ENCODE results near the gene ZBTB33.
A peak's percentile ranks its signal among the peaks of the same experiment; 100 is the strongest.

The ZBTB33 gene

DNA sequence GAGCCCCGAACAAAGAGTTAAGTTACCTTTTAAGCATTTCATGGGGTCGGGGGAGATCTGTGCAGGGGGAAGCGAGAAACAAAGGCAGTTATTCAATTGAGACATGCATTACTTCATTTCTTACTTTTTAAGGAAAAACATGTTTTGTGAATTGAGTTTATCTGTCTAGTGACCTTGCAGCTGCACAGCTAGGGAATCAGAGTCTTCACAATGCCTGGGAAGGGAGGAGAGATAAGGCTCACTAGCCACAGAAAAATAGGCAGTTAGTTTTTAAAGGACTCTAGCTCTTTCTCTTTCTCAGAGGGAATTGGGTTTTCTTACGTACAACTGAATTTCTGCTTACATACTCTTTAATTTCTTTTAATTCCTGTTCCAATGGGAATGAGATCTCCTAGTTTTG, 26.2 kb upstream of the ZBTB33 start:
- TF ChIP-seq, protein P1, sequence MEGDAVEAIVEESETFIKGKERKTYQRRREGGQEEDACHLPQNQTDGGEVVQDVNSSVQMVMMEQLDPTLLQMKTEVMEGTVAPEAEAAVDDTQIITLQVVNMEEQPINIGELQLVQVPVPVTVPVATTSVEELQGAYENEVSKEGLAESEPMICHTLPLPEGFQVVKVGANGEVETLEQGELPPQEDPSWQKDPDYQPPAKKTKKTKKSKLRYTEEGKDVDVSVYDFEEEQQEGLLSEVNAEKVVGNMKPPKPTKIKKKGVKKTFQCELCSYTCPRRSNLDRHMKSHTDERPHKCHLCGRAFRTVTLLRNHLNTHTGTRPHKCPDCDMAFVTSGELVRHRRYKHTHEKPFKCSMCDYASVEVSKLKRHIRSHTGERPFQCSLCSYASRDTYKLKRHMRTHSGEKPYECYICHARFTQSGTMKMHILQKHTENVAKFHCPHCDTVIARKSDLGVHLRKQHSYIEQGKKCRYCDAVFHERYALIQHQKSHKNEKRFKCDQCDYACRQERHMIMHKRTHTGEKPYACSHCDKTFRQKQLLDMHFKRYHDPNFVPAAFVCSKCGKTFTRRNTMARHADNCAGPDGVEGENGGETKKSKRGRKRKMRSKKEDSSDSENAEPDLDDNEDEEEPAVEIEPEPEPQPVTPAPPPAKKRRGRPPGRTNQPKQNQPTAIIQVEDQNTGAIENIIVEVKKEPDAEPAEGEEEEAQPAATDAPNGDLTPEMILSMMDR (conservative IDR thresholded peaks at IDR 0.05), result no peak
- TF ChIP-seq ZFX (IDR thresholded peaks at IDR 0.05), result no peak
- no peak overlapping the region for H3K27ac ChIP-seq

DNA sequence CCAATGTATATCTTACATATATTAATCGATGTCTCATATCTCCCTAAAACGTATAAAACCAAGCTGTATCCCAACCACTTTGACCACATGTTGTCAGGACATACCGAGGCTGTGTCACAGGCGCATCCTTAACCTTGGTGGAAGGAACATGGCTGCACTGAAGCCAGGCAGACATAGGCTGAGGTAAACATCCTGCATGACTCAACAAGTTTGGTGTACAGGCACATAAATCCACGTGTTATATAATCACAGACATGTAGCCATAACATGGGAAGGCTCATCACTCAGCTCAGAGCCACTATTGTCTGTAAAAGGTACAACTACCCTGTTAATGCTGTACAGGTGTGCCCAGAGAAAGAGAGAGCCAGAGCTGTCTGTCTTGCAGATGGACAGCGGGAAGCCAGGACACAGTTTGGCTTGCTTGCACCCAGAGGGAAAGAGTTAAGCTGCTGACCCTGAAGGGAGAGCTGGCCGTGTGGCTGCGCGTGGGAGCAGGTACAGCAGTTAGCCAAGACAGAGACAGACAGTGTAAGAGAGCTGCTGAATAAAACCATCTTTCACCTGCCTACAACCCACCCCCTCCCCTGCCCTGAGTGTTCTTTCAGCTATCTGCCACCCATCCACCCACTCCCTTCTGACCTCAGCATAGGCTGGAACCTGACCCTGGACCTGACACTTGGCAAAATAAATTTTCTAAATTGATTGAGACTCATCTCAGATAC, 22.3 kb upstream of the ZBTB33 start:
- no peak for TF ChIP-seq ZFX (IDR thresholded peaks at IDR 0.05)
- TF ChIP-seq, protein P1 (conservative IDR thresholded peaks at IDR 0.05), result no peak
- no peak overlapping the region for H3K27ac ChIP-seq

DNA sequence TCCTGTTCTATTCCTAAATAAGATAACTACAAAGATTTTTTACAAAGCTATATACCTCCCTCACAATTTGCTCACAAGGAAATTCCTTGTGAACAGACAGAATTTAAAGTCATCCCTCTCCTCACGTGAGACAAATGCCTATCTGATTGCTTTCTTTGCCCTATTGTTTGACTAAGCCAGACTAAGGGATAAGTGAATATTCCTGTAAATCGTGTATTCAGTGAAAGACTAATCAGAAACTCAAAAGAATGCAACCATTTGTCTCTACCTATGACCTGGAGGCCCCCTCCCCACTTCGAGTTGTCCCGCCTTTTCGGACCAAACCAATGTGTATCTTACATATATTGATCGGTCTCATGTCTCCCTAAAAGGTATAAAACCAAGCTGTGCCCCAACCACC, 15.3 kb upstream of the ZBTB33 start:
- no peak overlapping the region for H3K27ac ChIP-seq
- TF ChIP-seq, protein P1 (conservative IDR thresholded peaks at IDR 0.05), result no peak
- TF ChIP-seq ZFX (IDR thresholded peaks at IDR 0.05), result no peak

DNA sequence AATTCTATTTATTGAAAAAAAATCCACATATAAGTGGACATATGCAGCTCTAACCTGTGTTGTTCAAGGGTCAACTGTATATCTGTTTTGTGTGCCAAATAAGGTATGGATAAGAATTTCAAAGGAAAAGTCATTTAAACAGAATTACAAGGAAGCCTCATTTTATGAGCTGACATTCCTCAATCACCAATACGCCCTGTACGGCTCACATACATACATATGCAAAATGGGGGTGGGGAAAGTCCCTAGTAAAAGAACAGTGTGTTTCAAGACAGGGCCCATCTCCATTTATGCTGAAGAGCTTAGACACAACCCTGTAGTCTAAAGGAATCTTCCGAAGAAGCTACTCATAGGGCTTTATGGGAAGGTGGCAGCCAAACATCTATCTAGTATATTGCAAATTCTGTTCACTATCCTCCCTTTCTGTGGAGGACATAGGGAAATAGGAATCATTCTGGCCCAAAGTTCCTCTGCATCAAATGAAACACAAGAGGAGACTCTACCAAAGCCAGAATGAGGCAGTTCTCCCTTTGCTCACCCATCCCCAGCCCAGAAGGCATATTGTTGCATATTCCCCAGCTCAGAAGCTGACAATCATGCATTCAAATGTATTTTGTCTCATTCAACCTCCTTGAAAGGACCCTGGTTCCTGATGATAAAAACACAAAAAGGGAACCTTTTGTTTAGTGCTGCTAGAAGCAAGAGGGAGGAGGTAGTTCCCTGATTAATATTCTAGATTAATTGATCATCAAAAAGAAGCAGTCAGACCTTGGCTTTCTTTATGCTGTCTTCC, 13.7 kb upstream of the ZBTB33 start:
- no peak overlapping the region for H3K27ac ChIP-seq
- TF ChIP-seq, protein P1 (conservative IDR thresholded peaks at IDR 0.05), result no peak
- no peak for TF ChIP-seq ZFX (IDR thresholded peaks at IDR 0.05)

DNA sequence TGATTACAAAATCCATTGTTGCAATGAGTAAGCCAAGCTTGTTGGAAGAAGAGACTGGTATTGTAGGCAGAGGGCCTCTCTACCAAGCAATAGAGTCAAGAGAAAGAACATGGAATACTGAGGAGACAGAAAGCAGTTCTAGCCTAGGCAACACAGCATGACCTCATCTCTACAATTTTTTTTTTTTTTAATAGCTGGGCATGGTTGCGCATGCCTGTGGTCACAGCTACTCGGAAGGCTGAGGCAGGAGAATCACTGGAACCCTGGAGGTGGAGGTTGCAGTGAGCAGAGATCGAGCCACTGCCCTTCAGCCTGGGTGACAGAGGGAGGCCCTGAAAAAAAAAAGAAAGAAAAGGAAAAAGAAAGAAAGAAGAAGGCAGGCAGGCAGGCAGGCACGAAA, 11.7 kb upstream of the ZBTB33 start:
- TF ChIP-seq ZFX (IDR thresholded peaks at IDR 0.05), result no peak
- TF ChIP-seq, protein P1 (conservative IDR thresholded peaks at IDR 0.05), result no peak
- H3K27ac ChIP-seq, result no peak overlapping the region

DNA sequence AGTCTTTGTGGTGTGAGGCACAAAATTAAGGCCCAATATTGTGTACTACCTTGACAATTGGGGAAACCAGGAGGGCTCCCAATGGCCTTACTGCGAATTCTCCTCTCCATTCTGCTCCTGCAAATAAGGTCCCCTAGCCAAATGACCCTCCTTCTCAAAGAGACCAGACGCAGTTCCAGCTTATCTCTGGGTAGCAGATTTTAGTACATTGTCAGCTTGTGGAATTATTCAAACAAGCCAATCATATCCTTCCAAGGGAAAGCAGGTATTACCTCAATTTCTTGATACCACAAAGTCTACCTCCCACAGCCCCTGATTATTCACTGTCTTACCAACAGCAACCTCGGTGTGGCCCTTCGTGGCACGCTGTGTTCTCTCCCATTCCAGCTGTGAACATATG, 7.8 kb upstream of the ZBTB33 start:
- TF ChIP-seq, protein P1 (conservative IDR thresholded peaks at IDR 0.05), result no peak
- TF ChIP-seq ZFX (IDR thresholded peaks at IDR 0.05), result no peak
- no peak overlapping the region for H3K27ac ChIP-seq

DNA sequence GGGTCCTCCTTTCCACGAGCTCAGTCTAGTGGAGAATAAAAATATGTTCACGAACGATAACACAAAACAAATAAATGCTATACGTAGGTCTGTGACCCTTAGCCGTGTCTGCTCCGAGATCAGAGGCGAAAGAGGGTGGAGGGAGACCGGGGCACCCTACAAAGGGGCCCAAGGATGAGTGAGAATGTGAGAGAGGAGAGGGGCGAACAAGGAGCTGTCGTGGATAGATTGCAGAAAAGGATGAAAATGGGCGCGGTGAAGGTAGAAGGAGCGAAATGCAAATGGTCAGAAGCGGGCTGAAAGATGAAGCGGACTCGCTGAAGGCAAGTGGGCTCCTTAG, 6.2 kb upstream of the ZBTB33 start:
- TF ChIP-seq ZFX (IDR thresholded peaks at IDR 0.05), result no peak
- TF ChIP-seq, protein P1 (conservative IDR thresholded peaks at IDR 0.05), result no peak
- peak overlapping the region; percentile 71 for H3K27ac ChIP-seq

All from C4-2B (cell line).